Chondrocyte (in vitro differentiated cells): ENCODE results near the gene DNAI4. TPM values are rescaled to one million over a fixed set of nuclear protein-coding genes. Genes with fewer than 3 reads are reported as not detected.

Experiments
- DNase-seq: peaks from one replicate; pipeline ENCODE4 v3.0.0; 2021; ENCODE audit warnings: mixed read lengths, low spot score
- H3K27ac Mint-ChIP-seq: one replicate; pipeline ENCODE4 v1.8.0; 2021; ENCODE audit warnings: mild to moderate bottlenecking, moderate library complexity, mixed read lengths; ENCODE audit not compliant: unreplicated experiment
- H3K27me3 Mint-ChIP-seq: 2 replicates; pipeline ENCODE4 v1.8.0; 2021; ENCODE audit warnings: low read depth, mixed read lengths
- H3K36me3 Mint-ChIP-seq: 2 replicates; pipeline ENCODE4 v1.8.0; 2021; ENCODE audit warnings: low read depth, mixed read lengths
- H3K4me1 Mint-ChIP-seq: 2 replicates; pipeline ENCODE4 v1.8.0; 2021; ENCODE audit warnings: low read depth, mild to moderate bottlenecking, mixed read lengths
- H3K4me3 Mint-ChIP-seq: one replicate; pipeline ENCODE4 v1.8.0; 2021; ENCODE audit warnings: mild to moderate bottlenecking, moderate library complexity, mixed read lengths; ENCODE audit not compliant: unreplicated experiment
- H3K9me3 Mint-ChIP-seq: 2 replicates; pipeline ENCODE4 v1.8.0; 2021; ENCODE audit warnings: low read depth, mixed read lengths
- CTCF ChIP-seq: fragments of 200-600 bp; sonication (generic); IDR thresholded peaks from 2 replicates; pipeline ENCODE4 v1.5.0; 2021; ENCODE audit warnings: antibody characterized with exemption, mild to moderate bottlenecking, moderate library complexity
- total RNA-seq: library from RNA; stranded (reverse); gene quantifications from 3 replicates; pipeline ENCODE4 v1.2.1, GENCODE V29; 2021

DNAI4 gene
- total RNA-seq, 1 donor from 2014 or later, result 5.8 TPM

- TF ChIP-seq CTCF, result no peak
- Mint-ChIP-seq H3K4me3 (no peak overlapping the region), H3K36me3 (peaks cover 33% of the 10 kb centered on the region), H3K4me1 (peaks cover 51% of the 10 kb centered on the region), H3K9me3 (no peaks in the 10 kb centered on the region), H3K27ac (peak overlapping the region; percentile 93), H3K27me3 (no peaks in the 10 kb centered on the region)
- DNase-seq, result no peak
Measured at GRCh38 chr1:66951513-66951912, 26.9 kb upstream of the DNAI4 start.

GRCh38 chr1:66947267-66947666 lies 22.6 kb upstream of the DNAI4 start:
- H3K4me3 Mint-ChIP-seq, result no peak overlapping the region
- TF ChIP-seq CTCF, result no peak
- H3K27me3 Mint-ChIP-seq, result no peaks in the 10 kb centered on the region
- peaks cover 60% of the 10 kb centered on the region for H3K4me1 Mint-ChIP-seq
- no peaks in the 10 kb centered on the region for H3K9me3 Mint-ChIP-seq
- DNase-seq, result no peak
- H3K27ac Mint-ChIP-seq, result peak overlapping the region; percentile 60
- peaks cover 28% of the 10 kb centered on the region for H3K36me3 Mint-ChIP-seq

DNA sequence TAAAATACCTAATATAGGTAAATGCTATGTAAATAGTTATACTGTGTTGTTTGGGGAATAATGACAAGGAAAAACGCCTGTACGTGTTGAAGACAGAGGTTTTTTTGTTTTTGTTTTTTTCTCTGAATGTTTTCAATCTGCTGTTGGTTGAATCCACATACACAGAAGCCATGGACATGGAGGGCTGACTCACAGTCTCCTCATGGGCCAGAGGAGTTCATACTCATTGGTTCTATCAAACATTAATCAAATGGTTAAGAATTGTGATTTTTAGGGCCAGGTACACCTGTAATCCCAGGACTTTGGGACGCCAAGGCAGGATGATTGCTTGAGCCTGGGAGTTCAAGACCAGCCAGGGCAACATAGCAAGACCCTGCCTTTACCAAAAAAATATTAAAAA lies 20.7 kb upstream of the DNAI4 start:
- H3K9me3 Mint-ChIP-seq, result no peaks in the 10 kb centered on the region
- peaks cover 29% of the 10 kb centered on the region for H3K36me3 Mint-ChIP-seq
- DNase-seq, result no peak
- H3K4me1 Mint-ChIP-seq, result peaks cover 56% of the 10 kb centered on the region
- H3K27me3 Mint-ChIP-seq, result no peaks in the 10 kb centered on the region
- no peak for TF ChIP-seq CTCF
- no peak overlapping the region for H3K4me3 Mint-ChIP-seq
- H3K27ac Mint-ChIP-seq, result peak overlapping the region; percentile 86

DNA sequence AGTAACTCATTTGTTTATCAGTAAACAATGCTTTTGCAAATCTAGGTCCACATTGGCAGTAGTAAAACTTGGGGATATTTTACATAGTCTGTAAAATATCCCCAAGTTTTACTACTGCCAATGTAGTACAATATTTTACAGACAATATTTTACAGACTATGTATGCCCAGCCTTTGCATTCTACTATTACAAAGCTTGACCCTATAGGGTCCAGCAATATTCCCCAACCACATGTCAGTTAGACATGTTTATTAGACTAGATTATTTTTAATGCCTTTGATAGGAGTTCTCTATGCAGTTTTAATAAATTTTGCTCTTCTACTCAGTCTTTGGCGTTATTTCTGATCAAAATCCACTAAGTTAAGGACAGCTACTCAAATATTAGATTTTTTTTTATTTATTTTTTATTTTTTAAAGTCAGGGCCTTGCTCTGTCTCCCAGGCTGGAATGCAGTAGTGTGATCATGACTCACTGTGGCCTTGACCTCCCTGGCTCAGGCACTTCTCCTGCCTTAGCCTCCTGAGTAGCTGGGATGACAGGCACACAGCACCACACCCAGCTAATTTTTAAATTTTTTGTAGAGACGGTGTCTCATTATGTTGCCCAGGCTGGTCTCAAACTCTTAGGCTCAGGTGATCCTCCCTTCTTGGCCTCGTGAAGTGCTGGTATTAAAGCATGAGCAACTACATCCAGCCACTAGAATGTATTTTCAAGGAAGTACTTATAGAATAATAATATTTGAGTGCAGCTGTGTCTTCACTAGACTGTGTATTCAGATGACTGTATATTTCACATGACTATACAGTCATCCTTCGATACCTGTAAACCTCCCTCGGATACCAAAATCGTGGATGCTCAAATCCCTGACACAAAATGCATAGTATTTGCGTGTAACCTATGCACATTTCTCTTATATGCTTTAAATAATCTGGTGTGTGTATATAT lies 19.9 kb upstream of the DNAI4 start:
- no peaks in the 10 kb centered on the region for H3K27me3 Mint-ChIP-seq
- DNase-seq, result no peak
- H3K27ac Mint-ChIP-seq, result peak overlapping the region; percentile 94
- H3K4me1 Mint-ChIP-seq, result peaks cover 63% of the 10 kb centered on the region
- peaks cover 29% of the 10 kb centered on the region for H3K36me3 Mint-ChIP-seq
- peak overlapping the region; percentile 9 for H3K4me3 Mint-ChIP-seq
- no peak for TF ChIP-seq CTCF
- H3K9me3 Mint-ChIP-seq, result no peaks in the 10 kb centered on the region

DNA sequence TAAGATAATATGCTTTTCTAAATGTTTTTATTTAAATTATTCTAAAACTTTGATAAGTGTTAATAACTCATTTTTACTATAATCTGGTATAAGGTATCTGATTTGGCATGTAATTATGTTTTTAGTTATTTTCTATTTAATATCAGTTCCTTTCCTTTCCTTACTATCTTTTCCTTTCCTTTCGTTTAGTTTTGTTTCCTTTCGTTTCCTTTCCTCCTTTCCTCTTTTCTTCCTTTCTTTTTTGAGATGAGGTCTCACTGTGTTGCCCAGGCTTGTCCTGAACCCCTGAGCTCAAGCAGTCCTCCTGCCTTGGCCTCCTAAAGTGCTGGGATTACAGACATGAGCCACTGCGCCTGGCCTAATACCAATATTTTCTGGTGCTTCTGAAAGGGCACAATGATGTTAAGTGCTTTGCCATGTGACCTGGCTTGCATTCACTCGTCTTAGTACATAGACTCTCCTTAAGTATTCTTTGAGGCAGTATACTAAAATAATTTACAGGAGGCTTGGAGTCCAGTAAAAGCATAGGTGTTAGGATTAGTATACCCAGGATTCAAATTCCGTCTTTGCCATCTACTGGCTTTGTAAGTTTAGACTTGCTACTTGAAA lies 18.8 kb upstream of the DNAI4 start:
- peaks cover 73% of the 10 kb centered on the region for H3K4me1 Mint-ChIP-seq
- H3K27ac Mint-ChIP-seq, result peak overlapping the region; percentile 94
- no peaks in the 10 kb centered on the region for H3K9me3 Mint-ChIP-seq
- no peaks in the 10 kb centered on the region for H3K27me3 Mint-ChIP-seq
- TF ChIP-seq CTCF, result no peak
- H3K4me3 Mint-ChIP-seq, result no peak overlapping the region
- peaks cover 22% of the 10 kb centered on the region for H3K36me3 Mint-ChIP-seq
- no peak for DNase-seq
